IMR-90 (cell line): ENCODE measurements around the gene TINCR. TPM values are rescaled to one million over a fixed set of nuclear protein-coding genes. Genes with fewer than 3 reads are reported as not detected.

ENCODE experiments used
- ATAC-seq: fragments of 200-7000 bp; cut with Tn5 transposase; 2 replicates; pipeline ENCODE4 v1.9.1; 2020; ENCODE audit warnings: low read depth, mild to moderate bottlenecking, moderate library complexity
- BruUV-seq: library from RNA; stranded (reverse); fragments of 400-500 nt; replicated peaks from 2 replicates; lab custom pipeline; 2021; lab: Mats Ljungman, UMichigan
- CTCF ChIA-PET: fragments of 300-600 bp; formaldehyde crosslinking; extraction: SDS; loops from one replicate; lab custom pipeline; 2021; ENCODE audit warnings: antibody characterized with exemption; lab: Yijun Ruan, JAX
- POLR2A ChIA-PET: fragments of 300-600 bp; sonication (Branson Sonifier 250); formaldehyde crosslinking; loops from one replicate; lab custom pipeline; 2022; ENCODE audit warnings: antibody characterized with exemption; ENCODE audit not compliant: unreplicated experiment; lab: Charles Lee
- DNase-seq: peaks from one replicate; pipeline ENCODE4 v3.0.0; 2013
- H2AFZ ChIP-seq: replicated peaks from 2 replicates; pipeline ENCODE3; 2013; ENCODE audit warnings: low read length, mild to moderate bottlenecking; ENCODE audit not compliant: poor library complexity
- H2AK5ac ChIP-seq: 2 replicates; pipeline ENCODE4 v1.6.1; 2013; ENCODE audit warnings: low read depth, low read length, inconsistent platforms
- H2AK9ac ChIP-seq: replicated peaks from 2 replicates; pipeline ENCODE3; 2013; ENCODE audit warnings: mild to moderate bottlenecking, low read depth, low read length, moderate library complexity; ENCODE audit not compliant: poor library complexity
- H2BK120ac ChIP-seq: 2 replicates; pipeline ENCODE4 v1.6.1; 2013; ENCODE audit warnings: low read depth, low read length, inconsistent platforms
- H2BK15ac ChIP-seq: 3 replicates; pipeline ENCODE4 v1.6.1; 2013; ENCODE audit warnings: low read depth, low read length, inconsistent platforms
- H2BK20ac ChIP-seq: 2 replicates; pipeline ENCODE4 v1.6.1; 2013; ENCODE audit warnings: low read depth, mild to moderate bottlenecking, inconsistent platforms, low read length, moderate library complexity
- H2BK5ac ChIP-seq: 2 replicates; pipeline ENCODE4 v1.6.1; 2013; ENCODE audit warnings: mild to moderate bottlenecking, low read depth, low read length, inconsistent platforms; ENCODE audit not compliant: poor library complexity, severe bottlenecking
- H3K14ac ChIP-seq: replicated peaks from 2 replicates; pipeline ENCODE4 v1.6.1; 2013; ENCODE audit warnings: low read depth, low read length, inconsistent platforms
- H3K18ac ChIP-seq: 2 replicates; pipeline ENCODE4 v1.6.1; 2013; ENCODE audit warnings: low read depth, low read length, control low read depth
- H3K23ac ChIP-seq: 2 replicates; pipeline ENCODE4 v1.6.1; 2013; ENCODE audit warnings: low read depth, low read length, inconsistent platforms
- H3K27ac ChIP-seq: 2 replicates; pipeline ENCODE4 v1.5.1; 2013; ENCODE audit warnings: mild to moderate bottlenecking, control low read depth, low read length; ENCODE audit not compliant: insufficient read depth
- H3K27me3 ChIP-seq: 2 replicates; pipeline ENCODE4 v1.6.1; 2013; ENCODE audit warnings: low read length; ENCODE audit not compliant: control insufficient read depth, insufficient read depth
- H3K36me3 ChIP-seq: 2 replicates; pipeline ENCODE4 v1.6.1; 2013; ENCODE audit warnings: low read length, mixed read lengths; ENCODE audit not compliant: control insufficient read depth, insufficient read depth
- H3K4ac ChIP-seq: 2 replicates; pipeline ENCODE4 v1.6.1; 2013; ENCODE audit warnings: low read depth, low read length, inconsistent platforms
- H3K4me1 ChIP-seq: 2 replicates; pipeline ENCODE4 v1.6.1; 2013; ENCODE audit warnings: low read length, mixed read lengths; ENCODE audit not compliant: control insufficient read depth, insufficient read depth
- H3K4me2 ChIP-seq: 2 replicates; pipeline ENCODE4 v1.6.1; 2013; ENCODE audit warnings: low read depth, mild to moderate bottlenecking, control low read depth, low read length, moderate library complexity
- H3K4me3 ChIP-seq: 2 replicates; pipeline ENCODE4 v1.5.1; 2013; ENCODE audit warnings: low read depth, mild to moderate bottlenecking, control low read depth, low read length, moderate library complexity; ENCODE audit not compliant: insufficient read depth
- H3K56ac ChIP-seq: 2 replicates; pipeline ENCODE4 v1.6.1; 2013; ENCODE audit warnings: low read length, inconsistent platforms; ENCODE audit not compliant: insufficient read depth; ENCODE audit errors: extremely low read depth
- H3K79me1 ChIP-seq, 2 experiments: 2 replicates each; pipeline ENCODE4 v1.6.1; 2013; ENCODE audit warnings: low read length in 2 of 2, inconsistent platforms in 1 of 2, low read depth in 1 of 2
- H3K9ac ChIP-seq: 2 replicates; pipeline ENCODE4 v1.6.1; 2013; ENCODE audit warnings: low read depth, low read length, control low read depth
- H3K9me1 ChIP-seq: 2 replicates; pipeline ENCODE4 v1.6.1; 2013; ENCODE audit warnings: low read length, inconsistent platforms; ENCODE audit not compliant: insufficient read depth
- H3K9me3 ChIP-seq: 2 replicates; pipeline ENCODE4 v1.6.1; 2013; ENCODE audit warnings: low read length; ENCODE audit not compliant: control insufficient read depth, insufficient read depth
- H4K20me1 ChIP-seq: 2 replicates; pipeline ENCODE4 v1.6.1; 2013; ENCODE audit warnings: low read length, inconsistent platforms; ENCODE audit not compliant: insufficient read depth
- H4K5ac ChIP-seq: 2 replicates; pipeline ENCODE4 v1.6.1; 2013; ENCODE audit warnings: mild to moderate bottlenecking, low read depth, low read length, control low read depth
- H4K8ac ChIP-seq, 2 experiments: 2 replicates each; pipeline ENCODE4 v1.6.1; 2013; ENCODE audit warnings: low read depth in 2 of 2, low read length in 2 of 2, control low read depth in 1 of 2, inconsistent platforms in 1 of 2
- H4K91ac ChIP-seq: 2 replicates; pipeline ENCODE4 v1.6.1; 2013; ENCODE audit warnings: low read depth, low read length, inconsistent platforms; ENCODE audit not compliant: insufficient read depth
- POLR2A ChIP-seq: IDR thresholded peaks from 2 replicates; pipeline ENCODE4 v1.6.1; 2012; ENCODE audit warnings: mild to moderate bottlenecking, low read depth, low read length
- RAD21 ChIP-seq: IDR thresholded peaks from 2 replicates; pipeline ENCODE4 v1.6.1; 2012; ENCODE audit warnings: low read length, improper control_type of control experiment
- WGBS, 2 experiments: methylation state at CpG; one replicate each; pipeline versions ENCODE4 v1.1.5 to v1.1.7; 2013; ENCODE audit warnings: missing lambda C conversion rate in 2 of 2; ENCODE audit not compliant: insufficient read length in 1 of 2; ENCODE audit errors: extremely low coverage in 2 of 2; 5-methylcytosine and 5-hydroxymethylcytosine counted together
- dilution Hi-C: fragments of 300-500 bp; cut with HindIII; formaldehyde crosslinking; loops from one replicate; pipeline ENCODE4 v1.14.3; 2018; ENCODE audit warnings: low sequenced_read_pairs; ENCODE audit not compliant: unreplicated experiment
- in situ Hi-C: fragments of 300-500 bp; cut with MboI; formaldehyde crosslinking; loops from 3 replicates; pipeline ENCODE4 v1.14.3; 2019; ENCODE audit warnings: low sequenced_read_pairs, inconsistent platforms, mixed read lengths
- intact Hi-C: fragments of 100-400 bp; cut with micrococcal nuclease; formaldehyde crosslinking; loops from 2 replicates; pipeline ENCODE4 v1.10.0; 2022
- polyA plus RNA-seq, 3 experiments: library from polyadenylated mRNA; depleted of rRNA; stranded (reverse); fragments of >200 nt; gene quantifications; 2 replicates each; pipeline ENCODE4 v1.2.3, GENCODE V29; 2012; ENCODE audit warnings: low replicate concordance in 1 of 3
- total RNA-seq: library from RNA; depleted of rRNA; stranded (reverse); fragments of >200 nt; gene quantifications from 2 replicates; pipeline ENCODE4 v1.2.3, GENCODE V29; 2012
- TF ChIP-seq, protein P1 (sequence below): conservative IDR thresholded peaks from 2 replicates; pipeline ENCODE4 v1.5.1; 2012; ENCODE audit warnings: mild to moderate bottlenecking, low read depth, low read length, improper control_type of control experiment
- TF ChIP-seq, protein P2 (sequence below): fragments of 150-350 bp; IDR thresholded peaks from 2 replicates; pipeline ENCODE4 v1.6.1; 2017; ENCODE audit warnings: mild to moderate bottlenecking, antibody characterized with exemption, low read length, low read depth

Gene TINCR
- total and polyA plus RNA-seq, 2 of the 4 experiments (the other 2 are of a cell fraction), result 0.05 TPM; not detected in 1

DNA sequence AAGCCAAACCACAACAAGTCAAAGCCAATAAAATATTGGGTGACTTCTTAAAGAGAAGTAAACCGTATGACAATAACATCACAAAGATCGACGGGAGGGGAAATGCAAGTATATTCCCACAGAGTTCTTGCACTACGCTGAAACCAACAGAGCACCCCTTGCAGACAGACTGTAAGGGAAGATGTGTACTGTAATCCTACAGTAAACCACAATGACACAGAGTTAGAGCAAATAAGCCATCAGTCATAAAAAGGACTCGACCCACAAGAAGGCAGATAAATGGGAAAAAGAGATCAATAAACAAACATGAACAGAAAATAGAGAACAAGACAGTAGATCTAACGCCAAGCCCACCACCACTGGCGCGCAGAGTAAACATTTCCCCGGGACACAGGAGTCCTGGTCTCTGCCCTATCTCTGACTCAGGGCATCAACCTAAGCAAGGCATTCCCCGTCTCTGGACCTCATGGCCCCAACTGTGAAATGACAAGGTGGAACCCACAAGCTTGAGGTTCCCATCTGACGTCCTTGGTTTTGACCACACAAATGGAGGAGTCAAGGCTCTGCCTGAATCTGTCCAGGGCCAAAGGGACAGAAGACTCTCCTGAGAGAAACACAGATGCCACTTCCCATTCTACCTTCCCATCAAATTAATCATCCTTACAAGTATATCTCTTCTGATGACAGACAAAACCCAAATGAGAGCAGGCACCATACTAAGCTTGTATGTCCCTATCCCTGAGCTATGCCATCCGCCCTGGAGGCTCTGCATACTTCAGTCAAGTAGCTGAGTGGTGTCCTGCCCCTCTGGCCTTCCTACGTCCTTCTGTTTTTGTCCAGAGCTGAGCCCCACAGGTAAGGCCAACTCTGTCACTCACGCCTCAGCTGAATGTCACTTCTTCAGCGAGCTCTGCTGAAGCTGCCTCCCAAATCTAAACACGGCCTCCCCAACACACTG, 39.8 kb upstream of the TINCR start (continued):
- TF ChIP-seq, protein P1, sequence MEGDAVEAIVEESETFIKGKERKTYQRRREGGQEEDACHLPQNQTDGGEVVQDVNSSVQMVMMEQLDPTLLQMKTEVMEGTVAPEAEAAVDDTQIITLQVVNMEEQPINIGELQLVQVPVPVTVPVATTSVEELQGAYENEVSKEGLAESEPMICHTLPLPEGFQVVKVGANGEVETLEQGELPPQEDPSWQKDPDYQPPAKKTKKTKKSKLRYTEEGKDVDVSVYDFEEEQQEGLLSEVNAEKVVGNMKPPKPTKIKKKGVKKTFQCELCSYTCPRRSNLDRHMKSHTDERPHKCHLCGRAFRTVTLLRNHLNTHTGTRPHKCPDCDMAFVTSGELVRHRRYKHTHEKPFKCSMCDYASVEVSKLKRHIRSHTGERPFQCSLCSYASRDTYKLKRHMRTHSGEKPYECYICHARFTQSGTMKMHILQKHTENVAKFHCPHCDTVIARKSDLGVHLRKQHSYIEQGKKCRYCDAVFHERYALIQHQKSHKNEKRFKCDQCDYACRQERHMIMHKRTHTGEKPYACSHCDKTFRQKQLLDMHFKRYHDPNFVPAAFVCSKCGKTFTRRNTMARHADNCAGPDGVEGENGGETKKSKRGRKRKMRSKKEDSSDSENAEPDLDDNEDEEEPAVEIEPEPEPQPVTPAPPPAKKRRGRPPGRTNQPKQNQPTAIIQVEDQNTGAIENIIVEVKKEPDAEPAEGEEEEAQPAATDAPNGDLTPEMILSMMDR, result no peak

DNA sequence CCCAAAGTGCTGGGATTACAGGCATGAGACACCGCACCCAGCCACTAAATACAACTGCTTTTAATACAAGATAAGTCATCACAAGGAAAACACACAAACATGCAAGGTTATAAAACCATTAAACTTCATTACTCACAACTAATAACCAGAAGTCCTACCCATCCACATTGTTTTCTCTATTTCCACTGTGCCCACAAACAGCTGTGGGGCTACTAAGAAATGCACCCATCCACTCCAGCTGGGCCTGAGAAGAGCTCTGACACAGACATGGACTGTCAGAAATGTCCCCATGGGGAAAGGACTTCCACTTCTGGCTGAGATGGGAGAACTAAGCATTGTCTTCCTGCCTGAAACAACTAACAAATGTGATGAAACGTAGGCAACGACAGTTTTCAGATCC, 37.6 kb upstream of the TINCR start:
- no peaks in the 10 kb centered on the region for H3K9me3 ChIP-seq
- no peaks in the 10 kb centered on the region for H3K27me3 ChIP-seq
- H3K56ac ChIP-seq, result no peak overlapping the region
- H3K27ac ChIP-seq, result no peak overlapping the region
- H3K9ac ChIP-seq, result no peak overlapping the region
- dilution Hi-C loops, result no loop called here
- no peak overlapping the region for H2BK15ac ChIP-seq
- H4K8ac ChIP-seq, result no peak overlapping the region
- intact Hi-C loops, result no loop called here
- H3K4me3 ChIP-seq, result no peak overlapping the region
- H2AFZ ChIP-seq, result no peak overlapping the region
- 0 out of 2 replicates have a peak, but pooled peaks cover 3% of the 10 kb centered on the region for H3K9me1 ChIP-seq
- DNase-seq (no peak), ATAC-seq (no peak)
- H2BK5ac ChIP-seq, result no peak overlapping the region
- in situ Hi-C loops, result no loop called here
- TF ChIP-seq, protein P1, result no peak
- TF ChIP-seq, protein P2, sequence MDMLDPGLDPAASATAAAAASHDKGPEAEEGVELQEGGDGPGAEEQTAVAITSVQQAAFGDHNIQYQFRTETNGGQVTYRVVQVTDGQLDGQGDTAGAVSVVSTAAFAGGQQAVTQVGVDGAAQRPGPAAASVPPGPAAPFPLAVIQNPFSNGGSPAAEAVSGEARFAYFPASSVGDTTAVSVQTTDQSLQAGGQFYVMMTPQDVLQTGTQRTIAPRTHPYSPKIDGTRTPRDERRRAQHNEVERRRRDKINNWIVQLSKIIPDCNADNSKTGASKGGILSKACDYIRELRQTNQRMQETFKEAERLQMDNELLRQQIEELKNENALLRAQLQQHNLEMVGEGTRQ, result no peak
- no peak for TF ChIP-seq POLR2A
- no peak for TF ChIP-seq RAD21
- no peak overlapping the region for H2AK9ac ChIP-seq
- H3K18ac ChIP-seq, result no peak overlapping the region
- peaks cover 26% of the 10 kb centered on the region for H4K20me1 ChIP-seq
- H3K4me1 ChIP-seq, result no peaks in the 10 kb centered on the region
- WGBS, 2 experiments, result 100% methylated on average over 2 of the region's 3 CpGs; no CpG with 5 or more reads in 1 of the 2 experiments
- CTCF ChIA-PET, result no interaction called here
- no peak overlapping the region for H3K4ac ChIP-seq
- no TSS peak for BruUV-seq
- H4K91ac ChIP-seq, result no peak overlapping the region
- no peak overlapping the region for H2BK20ac ChIP-seq
- POLR2A ChIA-PET, result no interaction called here
- H3K36me3 ChIP-seq, result peaks cover 62% of the 10 kb centered on the region
- H3K23ac ChIP-seq, result no peak overlapping the region
- H2AK5ac ChIP-seq, result no peak overlapping the region
- no peak overlapping the region for H3K4me2 ChIP-seq
- H4K5ac ChIP-seq, result no peak overlapping the region
- peaks cover 27 to 50% of the 10 kb centered on the region in 2 experiments for H3K79me1 ChIP-seq
- H3K14ac ChIP-seq, result no peak overlapping the region
- H2BK120ac ChIP-seq, result no peak overlapping the region
